Pancreas (tissue), 10 donors: Measurements from ENCODE around the gene LUC7L3. TPM values are rescaled to one million over a fixed set of nuclear protein-coding genes. Genes with fewer than 3 reads are reported as not detected.

Experiments used
- ATAC-seq, 4 donors: fragments of 200-7000 bp; cut with Tn5 transposase; one replicate each; pipeline versions ENCODE4 v1.8.0 to v1.9.1; 2020; ENCODE audit warnings: mild to moderate bottlenecking in 4 of 4, moderate library complexity in 4 of 4
- DNase-seq, 6 donors: peaks; one replicate each; pipeline ENCODE4 v3.0.0-alpha.2; 2020
- FAIRE-seq: peaks from 2 replicates; lab custom pipeline; 2012; peaks lifted over from hg19 to GRCh38; lab: Jason Lieb, UNC
- H3K27ac ChIP-seq, 4 donors: fragments of 200-600 bp; sonication (generic); 1 replicate in 3 of 4; 2 replicates in 1 of 4; pipeline versions ENCODE4 v1.5.0 to v1.8.0; 2020
- H3K27me3 ChIP-seq, 4 donors: fragments of 200-600 bp; one replicate each; pipeline ENCODE4 v1.8.0; 2021
- H3K36me3 ChIP-seq, 3 donors: fragments of 200-600 bp; sonication (generic) in 1 of 3; one replicate each; pipeline versions ENCODE4 v1.5.0 to v1.8.0; 2020 to 2021
- H3K4me1 ChIP-seq, 3 donors: fragments of 200-600 bp; one replicate each; pipeline ENCODE4 v1.8.0; 2021
- H3K4me3 ChIP-seq, 4 donors: fragments of 200-600 bp; sonication (generic) in 2 of 4; one replicate each; pipeline versions ENCODE4 v1.5.0 to v1.8.0; 2020 to 2021
- H3K9me3 ChIP-seq, 4 donors: fragments of 200-600 bp; one replicate each; pipeline ENCODE4 v1.8.0; 2021
- WGBS, 2 donors: extraction: QIAGEN DNeasy Blood & Tissue Kit; methylation state at CpG; one replicate each; pipeline ENCODE4 v1.1.7; 2013; 5-methylcytosine and 5-hydroxymethylcytosine counted together
- intact Hi-C, 3 donors: fragments of 100-400 bp; cut with DNase I; formaldehyde crosslinking; loops; one replicate each; pipeline versions ENCODE4 v1.11.1 to v1.14.2; 2022
- polyA plus RNA-seq, 2 donors: library from polyadenylated mRNA; stranded (reverse); fragments of 200-250 nt; gene quantifications; one replicate each; pipeline ENCODE4 v1.2.3, GENCODE V29; 2013
- total RNA-seq, 6 donors: library from RNA; stranded (reverse); fragmentation: NEBNext Ultra II Directional in 4 of 6; extraction: Animal tissue kit (Norgen Biotek cat#: 25700) in 4 of 6; gene quantifications; one replicate each; pipeline versions ENCODE4 v1.2.1 to v1.2.4, GENCODE V29; 2021 to 2023
- TF ChIP-seq, protein P1 (sequence below), 4 donors: fragments of 200-600 bp; sonication (generic) in 3 of 4; IDR thresholded peaks; one replicate each; pipeline versions ENCODE4 v1.5.0 to v1.8.0; 2021; ENCODE audit warnings: antibody characterized with exemption in 4 of 4
- donor health status: healthy with polysubstance abuse.
- donor health status: DM: no; HTN: no; CAD: no; lungs with moderate emphysema.
- donor health status: DM: no; HTN: no; CAD: no.
- donor health status: control.
- donor health status: control.
- donor health status: Bipolar disorder and iron deficiency.
- donor health status: DM: yes; HTN: yes; CAD: no.
- donor health status: DM: no; HTN: no; CAD: no.
- donor health status: DM: no; HTN: no; CAD: no.
- donor health status: DM: yes; HTN: yes; CAD: no.

Gene LUC7L3
- total and polyA plus RNA-seq, 8 donors, result 42.7 to 210 (median 63.4) TPM

- intact Hi-C loops, result loop anchor here (5.0 to 10.0 kb wide), 3 partner anchors 55 to 175 kb away; partner anchors contain the start of gene WFIKKN2 (in 1 of the 3)
- no peak for FAIRE-seq
These were observed 60.4 kb downstream of the LUC7L3 start for GRCh38 chr17:50779747-50780353.

GRCh38 chr17:50781167-50781566 is 61.8 kb downstream of the LUC7L3 start:
- no peak overlapping the region for H3K4me3 ChIP-seq
- FAIRE-seq, result no peak
- no peak overlapping the region for H3K27ac ChIP-seq
- no peaks in the 10 kb centered on the region for H3K9me3 ChIP-seq
- ATAC-seq, result no peak
- no peak for DNase-seq
- TF ChIP-seq, protein P1, sequence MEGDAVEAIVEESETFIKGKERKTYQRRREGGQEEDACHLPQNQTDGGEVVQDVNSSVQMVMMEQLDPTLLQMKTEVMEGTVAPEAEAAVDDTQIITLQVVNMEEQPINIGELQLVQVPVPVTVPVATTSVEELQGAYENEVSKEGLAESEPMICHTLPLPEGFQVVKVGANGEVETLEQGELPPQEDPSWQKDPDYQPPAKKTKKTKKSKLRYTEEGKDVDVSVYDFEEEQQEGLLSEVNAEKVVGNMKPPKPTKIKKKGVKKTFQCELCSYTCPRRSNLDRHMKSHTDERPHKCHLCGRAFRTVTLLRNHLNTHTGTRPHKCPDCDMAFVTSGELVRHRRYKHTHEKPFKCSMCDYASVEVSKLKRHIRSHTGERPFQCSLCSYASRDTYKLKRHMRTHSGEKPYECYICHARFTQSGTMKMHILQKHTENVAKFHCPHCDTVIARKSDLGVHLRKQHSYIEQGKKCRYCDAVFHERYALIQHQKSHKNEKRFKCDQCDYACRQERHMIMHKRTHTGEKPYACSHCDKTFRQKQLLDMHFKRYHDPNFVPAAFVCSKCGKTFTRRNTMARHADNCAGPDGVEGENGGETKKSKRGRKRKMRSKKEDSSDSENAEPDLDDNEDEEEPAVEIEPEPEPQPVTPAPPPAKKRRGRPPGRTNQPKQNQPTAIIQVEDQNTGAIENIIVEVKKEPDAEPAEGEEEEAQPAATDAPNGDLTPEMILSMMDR (IDR thresholded peaks at IDR 0.05), result no peak
- 49 to 54% methylated on average over 38 of the region's 38 CpGs for WGBS, 2 donors
- no peaks in the 10 kb centered on the region for H3K27me3 ChIP-seq
- peaks cover 0 to 9% (median 7%) of the 10 kb centered on the region in 3 donors for H3K4me1 ChIP-seq
- H3K36me3 ChIP-seq, result no peaks in the 10 kb centered on the region
- intact Hi-C loops, result loop anchor here (5.0 to 10.0 kb wide), 3 partner anchors 54 to 174 kb away; partner anchors contain the start of gene WFIKKN2 (in 1 of the 3)

More at GRCh38 chr17:50779747-50780353, 60.4 kb downstream of the LUC7L3 start:
- Histone ChIP-seq H3K4me1 (no peaks in the 10 kb centered on the region), H3K27ac (no peak overlapping the region), H3K27me3 (no peaks in the 10 kb centered on the region), H3K4me3 (no peak overlapping the region), H3K9me3 (no peaks in the 10 kb centered on the region), H3K36me3 (no peaks in the 10 kb centered on the region)
- TF ChIP-seq, protein P1 (IDR thresholded peaks at IDR 0.05), result no peak
- no peak for ATAC-seq
- 94 to 97% methylated on average over 9 of the region's 9 CpGs for WGBS, 2 donors
- DNase-seq, result no peak

DNA sequence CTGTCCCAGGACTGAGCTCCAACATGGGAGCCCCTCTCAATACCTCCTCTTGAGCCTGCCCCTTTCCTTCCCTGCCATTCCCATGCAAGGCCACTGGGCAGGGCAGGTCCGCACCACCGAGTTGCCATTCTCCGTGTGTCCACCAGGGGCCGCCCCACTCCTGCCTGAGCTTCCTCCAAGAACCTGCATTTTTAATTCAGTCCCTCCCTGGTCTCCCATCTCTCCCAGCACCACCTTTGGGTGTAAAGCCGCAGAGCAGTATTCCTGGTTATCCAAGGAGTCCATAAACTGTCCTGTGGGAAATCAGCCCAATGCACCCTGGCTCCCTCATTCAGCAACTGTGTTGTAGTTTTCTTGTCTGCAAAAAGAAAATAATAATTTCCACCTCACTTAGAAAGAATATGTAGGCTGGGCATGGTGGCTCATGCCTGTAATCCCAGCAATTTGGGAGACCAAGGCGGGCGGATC is 63.8 kb downstream of the LUC7L3 start:
- intact Hi-C loops, result loop anchor here (5.0 to 10.0 kb wide), 3 partner anchors 52 to 172 kb away; partner anchors contain the start of gene WFIKKN2 (in 1 of the 3)
- H3K36me3 ChIP-seq, result no peaks in the 10 kb centered on the region
- no peak overlapping the region for H3K27ac ChIP-seq
- ATAC-seq, result peak; percentile 85 to 95 (median 92)
- TF ChIP-seq, protein P1 (IDR thresholded peaks at IDR 0.05), result peak; percentile 94 to 98 (median 97)
- H3K4me1 ChIP-seq, result peaks cover 0 to 10% (median 9%) of the 10 kb centered on the region in 3 donors
- peak; percentile 74 to 94 (median 89) for DNase-seq
- H3K9me3 ChIP-seq, result no peaks in the 10 kb centered on the region
- 8 to 9% methylated on average over 7 of the region's 7 CpGs for WGBS, 2 donors
- H3K27me3 ChIP-seq, result no peaks in the 10 kb centered on the region
- no peak overlapping the region for H3K4me3 ChIP-seq
- no peak for FAIRE-seq

DNA sequence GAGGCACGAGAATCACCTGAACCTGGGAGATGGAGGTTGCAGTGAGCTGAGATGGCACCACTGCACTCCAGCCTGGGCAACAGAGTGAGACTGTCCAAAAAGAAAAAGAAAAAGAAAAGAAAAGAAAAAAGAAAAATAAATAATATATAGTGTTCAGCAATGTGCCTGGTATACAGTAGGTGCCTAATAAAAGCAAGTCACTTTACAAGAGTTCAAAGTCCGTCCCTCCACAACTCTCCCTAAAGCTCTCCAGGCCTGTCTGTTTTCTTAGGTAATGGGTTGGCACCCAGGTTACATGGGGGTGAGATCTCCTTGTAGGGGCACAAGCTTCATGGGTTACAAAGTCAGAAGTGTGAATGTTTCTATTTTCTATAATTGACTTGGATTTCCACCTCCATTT is 64.5 kb downstream of the LUC7L3 start:
- Histone ChIP-seq H3K36me3 (no peaks in the 10 kb centered on the region), H3K27me3 (no peaks in the 10 kb centered on the region), H3K27ac (no peak overlapping the region), H3K4me3 (no peak overlapping the region), H3K4me1 (peaks cover 0 to 10% (median 9%) of the 10 kb centered on the region in 3 donors), H3K9me3 (no peaks in the 10 kb centered on the region)
- no peak for DNase-seq
- 77 to 80% methylated on average over 2 of the region's 2 CpGs for WGBS, 2 donors
- intact Hi-C loops, result loop anchor here (5.0 to 10.0 kb wide), 3 partner anchors 51 to 171 kb away; partner anchors contain the start of gene WFIKKN2 (in 1 of the 3)
- ATAC-seq, result no peak
- no peak for FAIRE-seq
- TF ChIP-seq, protein P1 (IDR thresholded peaks at IDR 0.05), result no peak
